ENCODE results near the gene KHDC1.
"Not testable (repeated sequence)": the region's sequence is repeated elsewhere in the genome, so short reads cannot be mapped to it uniquely, and the experiment has no call there.

DNA sequence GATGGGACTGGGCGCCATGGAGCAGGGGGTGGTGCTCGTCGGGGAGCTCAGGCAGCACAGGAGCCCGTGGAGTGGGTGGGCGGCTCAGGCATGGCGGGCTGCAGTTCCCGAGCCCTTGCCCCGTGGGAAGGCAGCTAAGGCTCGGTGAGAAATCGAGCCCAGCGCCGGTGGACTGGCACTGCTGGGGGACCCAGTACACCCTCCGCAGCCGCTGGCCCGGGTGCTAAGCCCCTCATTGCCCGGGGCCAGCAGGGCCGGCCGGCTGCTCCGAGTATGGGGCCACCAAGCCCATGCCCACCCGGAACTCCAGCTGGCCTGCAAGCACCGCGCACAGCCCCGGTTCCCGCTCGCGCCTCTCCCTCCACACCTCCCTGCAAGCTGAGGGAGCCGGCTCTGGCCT lies 5.9 kb upstream of the KHDC1 start:
- TF ChIP-seq RAD21 (IDR thresholded peaks at IDR 0.05; ENCODE audit: low read length); MAZ (IDR thresholded peaks at IDR 0.05; ENCODE audit: borderline replicate concordance, low read depth, low read length); POLR2A (IDR thresholded peaks at IDR 0.05; ENCODE audit: low read depth, low read length); FOS (IDR thresholded peaks at IDR 0.05; ENCODE audit: low read depth, low read length); BHLHE40 (IDR thresholded peaks at IDR 0.05; ENCODE audit: low read depth, low read length); SMC3 (IDR thresholded peaks at IDR 0.05; ENCODE audit: low read depth, low read length); RFX5 (IDR thresholded peaks at IDR 0.05; ENCODE audit: low read depth, low read length); CHD1 (IDR thresholded peaks at IDR 0.05; ENCODE audit: low read depth, low read length): not testable (repeated sequence)
- TF ChIP-seq, protein P1, sequence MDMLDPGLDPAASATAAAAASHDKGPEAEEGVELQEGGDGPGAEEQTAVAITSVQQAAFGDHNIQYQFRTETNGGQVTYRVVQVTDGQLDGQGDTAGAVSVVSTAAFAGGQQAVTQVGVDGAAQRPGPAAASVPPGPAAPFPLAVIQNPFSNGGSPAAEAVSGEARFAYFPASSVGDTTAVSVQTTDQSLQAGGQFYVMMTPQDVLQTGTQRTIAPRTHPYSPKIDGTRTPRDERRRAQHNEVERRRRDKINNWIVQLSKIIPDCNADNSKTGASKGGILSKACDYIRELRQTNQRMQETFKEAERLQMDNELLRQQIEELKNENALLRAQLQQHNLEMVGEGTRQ (IDR thresholded peaks at IDR 0.05; ENCODE audit: low read depth, low read length): not testable (repeated sequence)
- TF ChIP-seq, protein P2, sequence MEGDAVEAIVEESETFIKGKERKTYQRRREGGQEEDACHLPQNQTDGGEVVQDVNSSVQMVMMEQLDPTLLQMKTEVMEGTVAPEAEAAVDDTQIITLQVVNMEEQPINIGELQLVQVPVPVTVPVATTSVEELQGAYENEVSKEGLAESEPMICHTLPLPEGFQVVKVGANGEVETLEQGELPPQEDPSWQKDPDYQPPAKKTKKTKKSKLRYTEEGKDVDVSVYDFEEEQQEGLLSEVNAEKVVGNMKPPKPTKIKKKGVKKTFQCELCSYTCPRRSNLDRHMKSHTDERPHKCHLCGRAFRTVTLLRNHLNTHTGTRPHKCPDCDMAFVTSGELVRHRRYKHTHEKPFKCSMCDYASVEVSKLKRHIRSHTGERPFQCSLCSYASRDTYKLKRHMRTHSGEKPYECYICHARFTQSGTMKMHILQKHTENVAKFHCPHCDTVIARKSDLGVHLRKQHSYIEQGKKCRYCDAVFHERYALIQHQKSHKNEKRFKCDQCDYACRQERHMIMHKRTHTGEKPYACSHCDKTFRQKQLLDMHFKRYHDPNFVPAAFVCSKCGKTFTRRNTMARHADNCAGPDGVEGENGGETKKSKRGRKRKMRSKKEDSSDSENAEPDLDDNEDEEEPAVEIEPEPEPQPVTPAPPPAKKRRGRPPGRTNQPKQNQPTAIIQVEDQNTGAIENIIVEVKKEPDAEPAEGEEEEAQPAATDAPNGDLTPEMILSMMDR (conservative IDR thresholded peaks at IDR 0.05; ENCODE audit: low read depth, low read length): not testable (repeated sequence)
